ENCODE results near the gene GABPB1.

GABPB1 gene

DNA sequence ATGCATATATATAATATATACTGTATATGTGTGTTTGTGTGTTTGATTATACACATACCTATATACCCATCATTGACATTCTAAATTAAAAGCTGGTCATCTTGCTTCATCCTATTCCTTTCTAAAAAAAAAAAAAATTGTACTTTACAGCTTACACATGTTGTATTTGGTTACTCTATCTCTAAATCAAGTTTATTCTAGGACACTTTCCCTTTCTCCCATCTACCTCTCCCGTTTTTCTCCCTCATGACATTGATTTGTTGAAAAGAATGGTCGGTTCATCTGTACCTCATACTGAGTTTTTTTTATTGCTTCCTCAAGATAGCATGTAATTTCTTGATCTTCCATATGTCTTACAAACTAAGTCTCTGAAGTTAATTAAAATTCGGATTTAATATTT, 26.9 kb downstream of the GABPB1 start:
- H3K9me3 ChIP-seq (ENCODE audit: control insufficient read depth, insufficient read depth, low read length), result no peaks in the 10 kb centered on the region
- H3K9ac ChIP-seq (ENCODE audit: low read depth, low read length), result no peak overlapping the region
- H3K36me3 ChIP-seq (ENCODE audit: insufficient read depth, low read length), result peaks cover 2% of the 10 kb centered on the region; the same call in 1 of the 2 replicates
- peaks cover 9% of the 10 kb centered on the region for H3K4me1 ChIP-seq (ENCODE audit: insufficient read depth, low read length)

DNA sequence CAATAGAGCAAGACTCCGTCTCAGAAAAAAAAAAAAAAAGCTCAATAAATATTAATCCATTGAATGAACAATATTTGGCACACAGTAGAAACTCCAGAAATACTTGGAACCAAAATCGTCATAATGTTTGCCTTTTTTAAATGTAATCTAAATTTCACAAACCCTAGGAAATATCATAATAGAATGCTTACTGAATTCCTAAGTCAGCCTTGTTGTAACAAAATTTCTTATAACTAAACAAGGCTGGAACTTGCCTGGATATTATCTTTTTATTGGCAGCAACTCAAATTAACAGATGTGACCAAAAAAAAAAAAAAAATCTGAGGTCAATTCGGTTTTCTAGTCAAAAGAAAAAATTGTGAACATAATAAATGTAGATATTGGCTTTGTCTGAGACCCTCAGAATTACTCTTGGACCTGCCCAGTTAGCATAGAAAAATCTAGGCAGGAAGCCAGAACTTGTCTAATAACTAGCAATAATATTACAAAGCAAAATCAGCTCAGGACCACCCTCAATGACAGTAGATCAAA, 33.3 kb downstream of the GABPB1 start:
- Histone ChIP-seq H3K36me3 (ENCODE audit: insufficient read depth, low read length) (peaks cover 2% of the 10 kb centered on the region; the same call in 1 of the 2 replicates), H3K9ac (ENCODE audit: low read depth, low read length) (no peak overlapping the region), H3K9me3 (ENCODE audit: control insufficient read depth, insufficient read depth, low read length) (no peaks in the 10 kb centered on the region), H3K4me1 (ENCODE audit: insufficient read depth, low read length) (no peaks in the 10 kb centered on the region)

DNA sequence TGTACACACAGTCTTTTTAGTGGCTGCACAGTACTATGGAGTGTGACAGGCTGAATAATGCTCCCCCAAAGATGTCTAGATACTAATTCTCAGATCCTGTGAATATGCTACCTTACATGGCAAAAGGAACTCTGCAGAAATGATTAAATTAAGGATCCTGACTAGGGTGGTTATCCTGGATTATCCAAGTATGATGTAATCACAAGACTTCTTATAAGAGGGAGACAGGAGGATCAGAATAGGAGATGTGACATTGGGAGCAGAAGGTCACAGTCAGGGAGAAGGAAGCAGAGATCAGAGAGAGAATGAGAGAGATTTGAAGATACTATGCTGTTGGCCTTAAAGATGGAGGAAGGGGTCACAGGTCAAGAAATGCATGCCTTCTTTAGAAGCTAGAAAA, 34.5 kb downstream of the GABPB1 start:
- no peak overlapping the region for H3K9ac ChIP-seq (ENCODE audit: low read depth, low read length)
- H3K36me3 ChIP-seq (ENCODE audit: insufficient read depth, low read length), result peaks cover 2% of the 10 kb centered on the region; the same call in 1 of the 2 replicates
- no peaks in the 10 kb centered on the region for H3K4me1 ChIP-seq (ENCODE audit: insufficient read depth, low read length)
- H3K9me3 ChIP-seq (ENCODE audit: control insufficient read depth, insufficient read depth, low read length), result no peaks in the 10 kb centered on the region

DNA sequence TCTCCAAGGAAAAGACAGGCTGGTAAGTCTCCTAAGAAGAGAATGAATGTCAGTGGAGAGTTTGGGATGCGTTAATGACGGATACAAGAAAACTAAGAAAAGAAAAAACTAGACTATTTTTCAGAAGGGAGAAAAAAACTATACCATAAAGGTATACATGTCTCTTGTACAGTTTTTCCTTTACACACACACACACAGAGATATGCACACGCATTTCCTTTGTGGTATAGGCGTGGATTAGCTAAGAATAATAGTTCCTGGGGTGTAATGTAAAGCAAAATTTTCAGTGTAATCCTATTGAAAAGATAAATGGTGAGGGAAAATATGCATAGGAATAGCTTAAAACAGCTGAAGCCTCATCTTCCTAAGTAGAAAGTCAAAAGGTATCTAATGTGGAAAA, 36.3 kb downstream of the GABPB1 start:
- Histone ChIP-seq H3K36me3 (ENCODE audit: insufficient read depth, low read length) (peaks cover 2% of the 10 kb centered on the region; the same call in 1 of the 2 replicates), H3K4me1 (ENCODE audit: insufficient read depth, low read length) (no peaks in the 10 kb centered on the region), H3K9ac (ENCODE audit: low read depth, low read length) (no peak overlapping the region), H3K9me3 (ENCODE audit: control insufficient read depth, insufficient read depth, low read length) (no peaks in the 10 kb centered on the region)

DNA sequence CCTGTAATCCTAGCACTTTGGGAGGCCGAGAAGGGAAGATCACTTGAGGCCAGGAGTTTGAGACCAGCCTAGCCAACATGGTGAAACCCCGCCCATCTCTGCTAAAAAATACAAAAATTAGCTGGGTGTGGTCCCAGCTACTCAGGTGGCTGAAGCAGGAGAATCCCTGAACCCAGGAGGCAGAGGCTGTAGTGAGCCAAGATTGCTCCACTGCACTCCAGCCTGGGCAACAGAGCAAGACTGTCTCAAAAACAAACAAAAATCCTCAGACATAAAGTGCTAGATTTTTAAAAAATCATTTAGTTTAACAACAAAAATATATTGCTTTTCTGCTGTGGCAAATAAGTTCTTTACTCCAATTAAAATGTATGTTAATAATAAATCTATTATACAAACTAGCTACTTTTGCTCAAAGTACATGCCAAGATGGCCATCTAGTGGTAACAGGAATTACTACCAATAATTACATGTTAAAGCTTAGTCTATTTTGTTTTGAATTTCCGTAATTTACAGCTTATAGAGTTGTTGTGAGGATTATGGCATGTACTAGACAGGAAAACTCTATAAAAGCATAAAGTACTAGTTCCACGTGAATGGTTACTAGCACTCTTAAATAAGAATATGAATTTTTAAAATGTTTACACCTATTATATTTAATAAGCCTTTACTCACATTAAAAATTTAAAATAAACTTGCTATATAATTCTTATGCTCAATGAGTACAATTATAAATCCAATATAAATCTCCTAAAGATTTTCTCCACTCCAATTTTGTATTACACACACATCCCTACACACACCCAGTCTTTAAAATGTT, 39.0 kb downstream of the GABPB1 start:
- no peaks in the 10 kb centered on the region for H3K4me1 ChIP-seq (ENCODE audit: insufficient read depth, low read length)
- H3K9ac ChIP-seq (ENCODE audit: low read depth, low read length), result no peak overlapping the region
- no peaks in the 10 kb centered on the region for H3K36me3 ChIP-seq (ENCODE audit: insufficient read depth, low read length)
- no peaks in the 10 kb centered on the region for H3K9me3 ChIP-seq (ENCODE audit: control insufficient read depth, insufficient read depth, low read length)

DNA sequence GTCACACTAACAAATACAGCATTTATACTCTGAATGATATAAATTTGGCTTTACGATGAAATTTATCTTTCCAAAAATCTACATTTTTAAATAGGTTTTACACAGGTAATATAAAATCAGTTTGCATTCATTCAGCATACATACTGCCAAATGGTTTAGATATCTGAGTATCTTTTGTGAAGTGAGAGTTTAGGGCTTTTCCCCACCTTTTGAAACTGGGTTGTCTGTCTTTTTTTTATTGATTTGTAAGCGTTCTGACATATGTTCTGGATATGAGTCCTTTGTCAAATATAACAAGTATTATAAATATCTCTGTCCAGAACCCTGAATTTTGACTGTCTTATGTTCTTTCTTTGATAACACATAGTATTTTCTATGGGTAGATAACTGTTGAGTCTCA, 42.4 kb downstream of the GABPB1 start:
- peaks cover 5% of the 10 kb centered on the region; the same call in 1 of the 2 replicates for H3K36me3 ChIP-seq (ENCODE audit: insufficient read depth, low read length)
- no peak overlapping the region for H3K9ac ChIP-seq (ENCODE audit: low read depth, low read length)
- peaks cover 9% of the 10 kb centered on the region; the same call in 1 of the 2 replicates for H3K9me3 ChIP-seq (ENCODE audit: control insufficient read depth, insufficient read depth, low read length)
- no peaks in the 10 kb centered on the region for H3K4me1 ChIP-seq (ENCODE audit: insufficient read depth, low read length)

DNA sequence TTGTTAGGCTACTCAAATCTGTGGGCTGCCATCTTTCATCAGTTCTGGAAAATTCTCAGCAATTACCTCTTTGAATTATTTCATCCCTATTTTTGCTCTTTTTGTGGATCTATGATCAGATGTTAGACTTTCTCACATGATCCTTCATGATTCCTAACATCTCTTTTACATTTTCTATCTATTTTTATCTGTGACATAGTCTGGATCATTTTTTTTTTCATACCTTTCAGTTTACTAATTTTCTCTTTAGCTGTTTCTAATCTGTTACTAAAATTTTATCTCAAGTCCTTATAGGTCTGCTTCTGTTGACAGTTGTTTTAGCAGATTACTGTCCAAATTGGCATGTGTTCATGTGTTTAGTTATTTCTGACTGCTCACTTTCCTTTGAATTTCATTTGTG, 47.2 kb downstream of the GABPB1 start:
- peaks cover 5% of the 10 kb centered on the region; the same call in 1 of the 2 replicates for H3K36me3 ChIP-seq (ENCODE audit: insufficient read depth, low read length)
- H3K9ac ChIP-seq (ENCODE audit: low read depth, low read length), result no peak overlapping the region
- peaks cover 14% of the 10 kb centered on the region; the same call in 1 of the 2 replicates for H3K9me3 ChIP-seq (ENCODE audit: control insufficient read depth, insufficient read depth, low read length)
- H3K4me1 ChIP-seq (ENCODE audit: insufficient read depth, low read length), result no peaks in the 10 kb centered on the region

DNA sequence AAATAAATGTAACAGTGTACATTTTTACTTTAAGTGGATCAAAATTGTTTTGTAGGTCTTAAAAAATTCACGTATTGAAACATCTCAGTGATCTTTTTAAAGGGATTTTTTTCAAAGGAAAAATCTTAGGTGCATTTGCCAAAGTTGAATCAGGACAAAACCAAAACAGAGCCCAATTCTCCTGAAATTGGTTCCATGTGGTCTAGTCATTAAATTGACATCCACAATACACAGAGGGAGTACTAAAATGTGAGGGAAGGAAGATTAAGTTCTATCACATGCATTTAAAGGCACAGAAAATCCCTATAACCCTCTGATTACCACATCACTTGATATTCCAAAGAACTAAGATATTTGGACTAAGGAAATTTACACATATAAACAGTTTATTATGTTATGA, 50.2 kb downstream of the GABPB1 start:
- peaks cover 14% of the 10 kb centered on the region for H3K36me3 ChIP-seq (ENCODE audit: insufficient read depth, low read length)
- no peak overlapping the region for H3K9ac ChIP-seq (ENCODE audit: low read depth, low read length)
- H3K9me3 ChIP-seq (ENCODE audit: control insufficient read depth, insufficient read depth, low read length), result peaks cover 14% of the 10 kb centered on the region; the same call in 1 of the 2 replicates
- no peaks in the 10 kb centered on the region for H3K4me1 ChIP-seq (ENCODE audit: insufficient read depth, low read length)

DNA sequence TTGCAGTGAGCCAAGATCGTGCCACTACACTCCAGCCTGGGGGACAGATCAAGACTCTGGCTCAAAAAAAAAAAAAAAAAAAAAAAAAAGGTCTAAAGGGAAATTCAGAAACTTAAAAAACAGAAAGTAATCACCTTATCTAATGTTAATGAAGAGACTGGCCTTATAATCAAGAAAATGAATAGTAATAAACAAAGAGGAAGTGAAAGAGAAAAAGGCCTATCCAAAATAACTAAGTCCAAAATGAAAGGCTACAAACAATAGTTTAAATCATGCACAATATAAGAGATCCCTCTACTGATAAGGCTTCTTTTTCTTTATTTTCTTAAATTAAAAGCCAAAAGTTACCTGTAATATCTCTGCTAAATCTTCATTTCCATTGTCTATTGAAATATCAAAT, 52.4 kb downstream of the GABPB1 start:
- 0 out of 2 replicates have a peak, but pooled peaks cover 4% of the 10 kb centered on the region for H3K9me3 ChIP-seq (ENCODE audit: control insufficient read depth, insufficient read depth, low read length)
- H3K4me1 ChIP-seq (ENCODE audit: insufficient read depth, low read length), result no peaks in the 10 kb centered on the region
- no peak overlapping the region for H3K9ac ChIP-seq (ENCODE audit: low read depth, low read length)
- peaks cover 10% of the 10 kb centered on the region for H3K36me3 ChIP-seq (ENCODE audit: insufficient read depth, low read length)

DNA sequence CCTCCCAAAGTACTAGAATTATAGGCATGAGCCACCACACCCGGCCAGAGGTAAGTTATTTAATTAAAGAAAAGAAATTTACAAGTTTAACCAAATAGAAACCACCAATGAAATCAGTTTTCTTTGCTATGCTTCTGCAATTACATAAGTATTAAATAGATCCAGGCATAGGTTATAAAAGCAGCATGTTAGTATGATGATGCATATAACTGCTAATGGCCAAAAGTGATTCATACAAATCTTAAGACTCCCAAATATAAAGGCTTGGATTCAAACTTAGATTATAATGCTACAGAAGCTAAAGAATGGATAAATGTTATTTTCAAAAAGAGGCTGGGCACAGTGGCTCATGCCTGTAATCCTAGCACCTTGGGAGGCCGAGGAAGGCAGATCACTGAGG, 56.7 kb downstream of the GABPB1 start:
- peaks cover 10% of the 10 kb centered on the region for H3K36me3 ChIP-seq (ENCODE audit: insufficient read depth, low read length)
- no peak overlapping the region for H3K9ac ChIP-seq (ENCODE audit: low read depth, low read length)
- H3K4me1 ChIP-seq (ENCODE audit: insufficient read depth, low read length), result no peaks in the 10 kb centered on the region
- H3K9me3 ChIP-seq (ENCODE audit: control insufficient read depth, insufficient read depth, low read length), result no peaks in the 10 kb centered on the region

DNA sequence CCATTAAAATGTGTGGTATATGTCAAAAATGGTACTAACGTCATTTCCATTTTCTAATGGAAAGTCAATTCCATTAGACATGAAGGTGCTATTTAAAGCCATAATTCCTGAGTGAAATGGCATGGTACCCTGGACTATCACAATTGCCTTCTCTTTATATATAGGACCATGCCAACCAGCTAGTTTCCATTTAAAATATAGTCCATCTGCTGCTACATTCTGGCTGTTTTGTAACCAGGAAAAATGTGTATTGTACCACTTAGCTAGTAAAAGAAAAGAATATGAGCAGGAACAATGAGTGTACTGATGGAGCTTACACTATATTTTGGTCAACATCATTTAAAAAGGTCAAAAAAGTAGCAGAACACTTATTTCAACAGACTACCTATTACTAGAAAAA, 59.0 kb downstream of the GABPB1 start:
- Histone ChIP-seq H3K36me3 (ENCODE audit: insufficient read depth, low read length) (peaks cover 5% of the 10 kb centered on the region), H3K9me3 (ENCODE audit: control insufficient read depth, insufficient read depth, low read length) (no peaks in the 10 kb centered on the region)

DNA sequence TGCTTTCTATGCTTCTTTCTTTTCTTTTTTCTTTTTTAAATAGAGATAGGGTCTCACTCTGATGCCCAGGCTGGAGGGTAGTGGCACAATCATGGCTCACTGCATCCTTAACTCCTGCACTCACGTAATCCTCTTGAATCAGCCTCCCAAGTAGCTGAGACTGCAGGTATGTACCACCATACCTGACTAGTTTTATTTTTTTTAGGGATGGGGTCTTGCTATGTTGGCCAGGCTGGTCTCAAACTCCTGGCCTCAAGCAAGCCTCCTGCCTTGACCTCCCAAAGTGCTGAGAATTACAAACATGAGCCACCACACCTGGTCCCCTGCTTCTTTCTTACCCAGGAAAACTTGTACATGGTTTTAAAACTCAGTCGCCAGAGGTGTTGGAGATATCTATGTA, 65.2 kb downstream of the GABPB1 start:
- H3K9me3 ChIP-seq (ENCODE audit: control insufficient read depth, insufficient read depth, low read length), result no peaks in the 10 kb centered on the region
- H3K4me1 ChIP-seq (ENCODE audit: insufficient read depth, low read length), result no peaks in the 10 kb centered on the region
- no peaks in the 10 kb centered on the region; the same call in 1 of the 2 replicates for H3K36me3 ChIP-seq (ENCODE audit: insufficient read depth, low read length)
- H3K9ac ChIP-seq (ENCODE audit: low read depth, low read length), result no peak overlapping the region

More for the DNA sequence above, 59.0 kb downstream of the GABPB1 start:
- Histone ChIP-seq H3K9ac (ENCODE audit: low read depth, low read length) (no peak overlapping the region), H3K4me1 (ENCODE audit: insufficient read depth, low read length) (no peaks in the 10 kb centered on the region)

DNA sequence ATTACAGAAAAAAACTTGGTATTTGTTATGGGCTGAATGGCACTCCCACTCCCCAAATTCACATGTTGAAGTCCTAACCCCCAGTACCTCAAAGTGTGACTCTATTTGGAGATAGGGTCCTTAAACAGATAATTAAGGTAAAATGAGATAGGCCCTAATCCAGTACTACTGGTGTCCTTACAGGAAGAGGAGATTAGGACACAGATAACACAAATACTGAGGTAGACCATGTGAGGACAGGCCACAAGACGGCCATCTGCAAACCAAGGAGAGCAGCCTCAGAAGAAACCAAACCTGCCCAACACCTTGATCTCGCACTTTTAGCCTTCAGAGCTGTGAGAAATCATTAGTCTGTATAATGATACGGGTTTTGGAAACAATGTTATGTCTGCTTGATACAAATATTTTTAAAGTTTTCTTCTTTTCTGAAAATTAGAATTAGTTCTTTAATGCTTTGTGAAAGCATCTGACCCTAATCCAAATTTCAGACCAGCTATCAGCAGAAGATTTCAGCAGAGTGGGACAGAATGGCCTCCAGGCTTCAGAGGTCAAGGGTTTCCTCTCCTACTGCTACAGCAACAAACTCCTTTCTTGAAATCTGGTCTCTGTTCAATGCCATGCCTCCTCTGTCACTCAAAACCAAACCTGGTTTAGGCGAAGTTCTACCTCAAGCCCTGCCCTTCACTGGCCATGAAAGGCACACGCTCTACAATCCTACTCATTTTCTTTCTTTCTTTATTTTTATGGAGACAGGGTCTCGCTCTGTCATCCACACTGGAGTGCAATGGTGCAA, 67.5 kb downstream of the GABPB1 start:
- H3K9ac ChIP-seq (ENCODE audit: low read depth, low read length), result no peak overlapping the region
- no peaks in the 10 kb centered on the region; the same call in 1 of the 2 replicates for H3K36me3 ChIP-seq (ENCODE audit: insufficient read depth, low read length)
- no peaks in the 10 kb centered on the region for H3K4me1 ChIP-seq (ENCODE audit: insufficient read depth, low read length)
- no peaks in the 10 kb centered on the region for H3K9me3 ChIP-seq (ENCODE audit: control insufficient read depth, insufficient read depth, low read length)

DNA sequence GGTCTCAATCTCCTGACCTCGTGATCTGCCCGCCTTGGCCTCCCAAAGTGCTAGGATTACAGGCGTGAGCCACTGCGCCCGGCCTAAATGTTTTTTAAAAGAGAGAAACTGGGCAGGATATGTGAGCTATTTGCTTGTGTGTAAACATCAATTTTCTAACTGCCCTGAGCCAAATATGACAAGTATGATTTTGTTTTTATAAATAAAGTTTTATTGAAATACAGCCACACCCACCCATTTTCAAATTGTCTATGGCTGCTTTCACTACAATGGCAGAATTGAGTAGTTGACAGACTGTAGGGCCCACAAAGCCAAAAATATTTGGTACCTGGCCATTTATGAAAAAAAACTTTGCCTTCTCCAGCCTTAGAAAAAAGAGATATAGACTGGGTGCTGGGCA, 73.6 kb downstream of the GABPB1 start:
- H3K9ac ChIP-seq (ENCODE audit: low read depth, low read length), result no peak overlapping the region
- no peaks in the 10 kb centered on the region for H3K36me3 ChIP-seq (ENCODE audit: insufficient read depth, low read length)
- H3K4me1 ChIP-seq (ENCODE audit: insufficient read depth, low read length), result no peaks in the 10 kb centered on the region
- no peaks in the 10 kb centered on the region for H3K9me3 ChIP-seq (ENCODE audit: control insufficient read depth, insufficient read depth, low read length)

Measured in ES-I3 (cell line).